ENCODE results near the gene DALRD3.

The DALRD3 gene

DNA sequence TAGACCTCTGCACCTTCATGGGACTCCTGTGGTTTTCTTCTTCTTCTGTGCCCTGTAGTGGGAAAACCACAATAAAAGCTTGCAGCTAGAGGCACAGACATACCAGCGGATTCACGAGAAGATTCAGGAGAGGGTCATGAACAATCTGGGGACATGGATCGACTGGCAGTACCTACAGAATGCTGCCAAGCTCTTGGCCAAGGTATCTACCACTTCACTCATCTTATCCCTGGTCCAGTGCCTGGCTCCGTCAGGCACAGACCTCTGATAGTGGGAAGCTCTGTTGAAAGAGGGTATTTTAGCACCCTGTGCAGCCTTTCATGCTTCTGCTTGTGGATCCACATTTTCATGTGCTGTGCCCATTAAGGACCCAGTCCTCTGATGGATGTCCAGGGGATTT is 38.1 kb downstream of the DALRD3 start (continued):
- no peak for TF ChIP-seq ZNF621 (tag by site-specific recombination; IDR thresholded peaks at IDR 0.05)
- TF ChIP-seq ZNF626 (tag by site-specific recombination; IDR thresholded peaks at IDR 0.05) = no peak
- TF ChIP-seq GLI2 (tag by site-specific recombination; IDR thresholded peaks at IDR 0.05; ENCODE audit: borderline replicate concordance, low read depth) = no peak
- TF ChIP-seq, protein P1, sequence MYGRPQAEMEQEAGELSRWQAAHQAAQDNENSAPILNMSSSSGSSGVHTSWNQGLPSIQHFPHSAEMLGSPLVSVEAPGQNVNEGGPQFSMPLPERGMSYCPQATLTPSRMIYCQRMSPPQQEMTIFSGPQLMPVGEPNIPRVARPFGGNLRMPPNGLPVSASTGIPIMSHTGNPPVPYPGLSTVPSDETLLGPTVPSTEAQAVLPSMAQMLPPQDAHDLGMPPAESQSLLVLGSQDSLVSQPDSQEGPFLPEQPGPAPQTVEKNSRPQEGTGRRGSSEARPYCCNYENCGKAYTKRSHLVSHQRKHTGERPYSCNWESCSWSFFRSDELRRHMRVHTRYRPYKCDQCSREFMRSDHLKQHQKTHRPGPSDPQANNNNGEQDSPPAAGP (tag by site-specific recombination; IDR thresholded peaks at IDR 0.05) = no peak
- TF ChIP-seq ZNF670 (tag by site-specific recombination; IDR thresholded peaks at IDR 0.05; ENCODE audit: low read depth) = no peak
- TF ChIP-seq ZNF785 (tag by site-specific recombination; IDR thresholded peaks at IDR 0.05) = no peak
- TF ChIP-seq, protein P2, sequence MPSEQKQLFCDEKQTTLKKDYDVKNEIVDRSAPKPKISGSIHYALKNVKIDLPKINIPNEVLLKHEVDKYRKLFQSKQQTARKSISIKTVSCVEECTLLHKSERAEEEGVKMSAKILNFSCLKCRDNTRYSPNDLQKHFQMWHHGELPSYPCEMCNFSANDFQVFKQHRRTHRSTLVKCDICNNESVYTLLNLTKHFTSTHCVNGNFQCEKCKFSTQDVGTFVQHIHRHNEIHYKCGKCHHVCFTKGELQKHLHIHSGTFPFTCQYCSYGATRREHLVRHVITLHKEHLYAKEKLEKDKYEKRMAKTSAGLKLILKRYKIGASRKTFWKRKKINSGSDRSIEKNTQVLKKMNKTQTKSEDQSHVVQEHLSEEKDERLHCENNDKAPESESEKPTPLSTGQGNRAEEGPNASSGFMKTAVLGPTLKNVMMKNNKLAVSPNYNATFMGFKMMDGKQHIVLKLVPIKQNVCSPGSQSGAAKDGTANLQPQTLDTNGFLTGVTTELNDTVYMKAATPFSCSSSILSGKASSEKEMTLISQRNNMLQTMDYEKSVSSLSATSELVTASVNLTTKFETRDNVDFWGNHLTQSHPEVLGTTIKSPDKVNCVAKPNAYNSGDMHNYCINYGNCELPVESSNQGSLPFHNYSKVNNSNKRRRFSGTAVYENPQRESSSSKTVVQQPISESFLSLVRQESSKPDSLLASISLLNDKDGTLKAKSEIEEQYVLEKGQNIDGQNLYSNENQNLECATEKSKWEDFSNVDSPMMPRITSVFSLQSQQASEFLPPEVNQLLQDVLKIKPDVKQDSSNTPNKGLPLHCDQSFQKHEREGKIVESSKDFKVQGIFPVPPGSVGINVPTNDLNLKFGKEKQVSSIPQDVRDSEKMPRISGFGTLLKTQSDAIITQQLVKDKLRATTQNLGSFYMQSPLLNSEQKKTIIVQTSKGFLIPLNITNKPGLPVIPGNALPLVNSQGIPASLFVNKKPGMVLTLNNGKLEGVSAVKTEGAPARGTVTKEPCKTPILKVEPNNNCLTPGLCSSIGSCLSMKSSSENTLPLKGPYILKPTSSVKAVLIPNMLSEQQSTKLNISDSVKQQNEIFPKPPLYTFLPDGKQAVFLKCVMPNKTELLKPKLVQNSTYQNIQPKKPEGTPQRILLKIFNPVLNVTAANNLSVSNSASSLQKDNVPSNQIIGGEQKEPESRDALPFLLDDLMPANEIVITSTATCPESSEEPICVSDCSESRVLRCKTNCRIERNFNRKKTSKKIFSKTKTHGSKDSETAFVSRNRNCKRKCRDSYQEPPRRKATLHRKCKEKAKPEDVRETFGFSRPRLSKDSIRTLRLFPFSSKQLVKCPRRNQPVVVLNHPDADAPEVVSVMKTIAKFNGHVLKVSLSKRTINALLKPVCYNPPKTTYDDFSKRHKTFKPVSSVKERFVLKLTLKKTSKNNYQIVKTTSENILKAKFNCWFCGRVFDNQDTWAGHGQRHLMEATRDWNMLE (tag by site-specific recombination; conservative IDR thresholded peaks at IDR 0.05; ENCODE audit: low read depth) = no peak
- TF ChIP-seq ZNF248 (tag by site-specific recombination; IDR thresholded peaks at IDR 0.05) = no peak
- no peak for TF ChIP-seq ZNF548 (tag by site-specific recombination; IDR thresholded peaks at IDR 0.05)
- TF ChIP-seq ZNF350 (tag by site-specific recombination; IDR thresholded peaks at IDR 0.05) = no peak
- no peak for TF ChIP-seq SALL2 (tag by site-specific recombination; IDR thresholded peaks at IDR 0.05; ENCODE audit: borderline replicate concordance)

DNA sequence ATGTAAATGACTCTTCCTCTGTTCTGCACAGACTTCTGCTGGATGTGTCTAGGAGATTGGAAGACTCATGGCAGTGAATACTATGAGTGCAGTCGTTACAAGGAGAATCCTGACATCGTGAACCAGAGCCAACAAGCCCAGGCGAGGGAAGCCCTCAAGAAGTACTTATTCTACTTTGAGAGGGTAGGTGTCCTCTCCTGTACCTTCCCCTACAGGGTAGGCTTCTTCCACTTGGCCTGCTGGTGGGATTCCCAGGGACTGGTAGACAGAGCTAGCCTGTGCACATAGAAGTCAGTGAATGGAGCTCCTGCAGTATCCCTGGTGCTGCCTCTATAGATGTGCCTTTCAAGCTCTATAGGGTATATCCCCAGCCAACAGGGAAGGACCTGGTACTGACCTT is 38.9 kb downstream of the DALRD3 start:
- H3K4me3 ChIP-seq (ENCODE audit: low read depth, low read length) = no peak overlapping the region
- H3K4me1 ChIP-seq (ENCODE audit: control insufficient read depth, insufficient read depth, low read length) = no peaks in the 10 kb centered on the region
- no peak overlapping the region for H3K27ac ChIP-seq (ENCODE audit: extremely low read depth, low read depth, low read length)
- no peaks in the 10 kb centered on the region for H3K9me3 ChIP-seq (ENCODE audit: control insufficient read depth, insufficient read depth, low read depth, low read length)
- ChIA-PET POLR2A (no interaction called here), CTCF (no interaction called here)
- peaks cover 23 to 90% of the 10 kb centered on the region in 2 experiments for H3K36me3 ChIP-seq (ENCODE audit: control insufficient read depth in 2 of 2, insufficient read depth in 1 of 2, low read length in 2 of 2)
- TF ChIP-seq ZFP41 (tag by site-specific recombination; IDR thresholded peaks at IDR 0.05; ENCODE audit: borderline replicate concordance) (no peak), KLF8 (tag by site-specific recombination; IDR thresholded peaks at IDR 0.05) (no peak), ZNF311 (tag by site-specific recombination; IDR thresholded peaks at IDR 0.05; ENCODE audit: borderline replicate concordance) (no peak), GLIS1 (tag by site-specific recombination; IDR thresholded peaks at IDR 0.05) (no peak), ZNF830 (tag by site-specific recombination; IDR thresholded peaks at IDR 0.05; ENCODE audit: low read depth) (no peak), ZFP37 (tag by site-specific recombination; IDR thresholded peaks at IDR 0.05) (no peak), ZNF341 (tag by site-specific recombination; IDR thresholded peaks at IDR 0.05; ENCODE audit: low read depth) (no peak), ZBTB48 (tag by site-specific recombination; IDR thresholded peaks at IDR 0.05) (no peak), ZNF843 (tag by site-specific recombination; IDR thresholded peaks at IDR 0.05) (no peak), ZNF248 (tag by site-specific recombination; IDR thresholded peaks at IDR 0.05) (no peak), ZSCAN16 (tag by site-specific recombination; IDR thresholded peaks at IDR 0.05) (no peak), ZNF501 (tag by site-specific recombination; IDR thresholded peaks at IDR 0.05) (no peak)
- TF ChIP-seq, protein P3, sequence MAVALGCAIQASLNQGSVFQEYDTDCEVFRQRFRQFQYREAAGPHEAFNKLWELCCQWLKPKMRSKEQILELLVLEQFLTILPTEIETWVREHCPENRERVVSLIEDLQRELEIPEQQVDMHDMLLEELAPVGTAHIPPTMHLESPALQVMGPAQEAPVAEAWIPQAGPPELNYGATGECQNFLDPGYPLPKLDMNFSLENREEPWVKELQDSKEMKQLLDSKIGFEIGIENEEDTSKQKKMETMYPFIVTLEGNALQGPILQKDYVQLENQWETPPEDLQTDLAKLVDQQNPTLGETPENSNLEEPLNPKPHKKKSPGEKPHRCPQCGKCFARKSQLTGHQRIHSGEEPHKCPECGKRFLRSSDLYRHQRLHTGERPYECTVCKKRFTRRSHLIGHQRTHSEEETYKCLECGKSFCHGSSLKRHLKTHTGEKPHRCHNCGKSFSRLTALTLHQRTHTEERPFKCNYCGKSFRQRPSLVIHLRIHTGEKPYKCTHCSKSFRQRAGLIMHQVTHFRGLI (tag by site-specific recombination; IDR thresholded peaks at IDR 0.05) = no peak
- TF ChIP-seq, protein P4, sequence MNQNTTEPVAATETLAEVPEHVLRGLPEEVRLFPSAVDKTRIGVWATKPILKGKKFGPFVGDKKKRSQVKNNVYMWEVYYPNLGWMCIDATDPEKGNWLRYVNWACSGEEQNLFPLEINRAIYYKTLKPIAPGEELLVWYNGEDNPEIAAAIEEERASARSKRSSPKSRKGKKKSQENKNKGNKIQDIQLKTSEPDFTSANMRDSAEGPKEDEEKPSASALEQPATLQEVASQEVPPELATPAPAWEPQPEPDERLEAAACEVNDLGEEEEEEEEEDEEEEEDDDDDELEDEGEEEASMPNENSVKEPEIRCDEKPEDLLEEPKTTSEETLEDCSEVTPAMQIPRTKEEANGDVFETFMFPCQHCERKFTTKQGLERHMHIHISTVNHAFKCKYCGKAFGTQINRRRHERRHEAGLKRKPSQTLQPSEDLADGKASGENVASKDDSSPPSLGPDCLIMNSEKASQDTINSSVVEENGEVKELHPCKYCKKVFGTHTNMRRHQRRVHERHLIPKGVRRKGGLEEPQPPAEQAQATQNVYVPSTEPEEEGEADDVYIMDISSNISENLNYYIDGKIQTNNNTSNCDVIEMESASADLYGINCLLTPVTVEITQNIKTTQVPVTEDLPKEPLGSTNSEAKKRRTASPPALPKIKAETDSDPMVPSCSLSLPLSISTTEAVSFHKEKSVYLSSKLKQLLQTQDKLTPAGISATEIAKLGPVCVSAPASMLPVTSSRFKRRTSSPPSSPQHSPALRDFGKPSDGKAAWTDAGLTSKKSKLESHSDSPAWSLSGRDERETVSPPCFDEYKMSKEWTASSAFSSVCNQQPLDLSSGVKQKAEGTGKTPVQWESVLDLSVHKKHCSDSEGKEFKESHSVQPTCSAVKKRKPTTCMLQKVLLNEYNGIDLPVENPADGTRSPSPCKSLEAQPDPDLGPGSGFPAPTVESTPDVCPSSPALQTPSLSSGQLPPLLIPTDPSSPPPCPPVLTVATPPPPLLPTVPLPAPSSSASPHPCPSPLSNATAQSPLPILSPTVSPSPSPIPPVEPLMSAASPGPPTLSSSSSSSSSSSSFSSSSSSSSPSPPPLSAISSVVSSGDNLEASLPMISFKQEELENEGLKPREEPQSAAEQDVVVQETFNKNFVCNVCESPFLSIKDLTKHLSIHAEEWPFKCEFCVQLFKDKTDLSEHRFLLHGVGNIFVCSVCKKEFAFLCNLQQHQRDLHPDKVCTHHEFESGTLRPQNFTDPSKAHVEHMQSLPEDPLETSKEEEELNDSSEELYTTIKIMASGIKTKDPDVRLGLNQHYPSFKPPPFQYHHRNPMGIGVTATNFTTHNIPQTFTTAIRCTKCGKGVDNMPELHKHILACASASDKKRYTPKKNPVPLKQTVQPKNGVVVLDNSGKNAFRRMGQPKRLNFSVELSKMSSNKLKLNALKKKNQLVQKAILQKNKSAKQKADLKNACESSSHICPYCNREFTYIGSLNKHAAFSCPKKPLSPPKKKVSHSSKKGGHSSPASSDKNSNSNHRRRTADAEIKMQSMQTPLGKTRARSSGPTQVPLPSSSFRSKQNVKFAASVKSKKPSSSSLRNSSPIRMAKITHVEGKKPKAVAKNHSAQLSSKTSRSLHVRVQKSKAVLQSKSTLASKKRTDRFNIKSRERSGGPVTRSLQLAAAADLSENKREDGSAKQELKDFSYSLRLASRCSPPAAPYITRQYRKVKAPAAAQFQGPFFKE (tag by site-specific recombination; IDR thresholded peaks at IDR 0.05; ENCODE audit: borderline replicate concordance) = no peak

Measured in HEK293 (cell line).